ENCODE results near the gene IL12RB1.

DNA sequence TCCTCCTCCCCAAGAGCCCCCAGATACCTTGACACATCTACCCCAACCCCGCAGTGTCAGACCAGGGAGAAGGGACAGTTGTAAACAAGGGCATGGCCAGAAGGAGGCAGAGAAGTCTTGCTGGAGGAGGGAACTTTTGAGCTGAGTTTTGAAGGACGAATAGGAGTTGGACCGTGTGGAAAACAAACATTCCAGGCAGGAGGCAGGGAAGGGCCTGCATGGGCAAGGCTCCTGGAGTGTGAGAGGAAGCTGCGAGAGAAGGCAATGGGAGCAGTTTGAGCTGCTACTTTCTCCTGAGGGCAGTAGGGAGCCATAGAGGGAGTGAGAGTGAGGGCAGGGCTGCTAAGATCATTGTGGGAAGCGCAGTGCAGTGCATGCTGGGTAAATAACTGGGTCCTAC lies 23.3 kb downstream of the IL12RB1 start:
- TF ChIP-seq, protein P1, sequence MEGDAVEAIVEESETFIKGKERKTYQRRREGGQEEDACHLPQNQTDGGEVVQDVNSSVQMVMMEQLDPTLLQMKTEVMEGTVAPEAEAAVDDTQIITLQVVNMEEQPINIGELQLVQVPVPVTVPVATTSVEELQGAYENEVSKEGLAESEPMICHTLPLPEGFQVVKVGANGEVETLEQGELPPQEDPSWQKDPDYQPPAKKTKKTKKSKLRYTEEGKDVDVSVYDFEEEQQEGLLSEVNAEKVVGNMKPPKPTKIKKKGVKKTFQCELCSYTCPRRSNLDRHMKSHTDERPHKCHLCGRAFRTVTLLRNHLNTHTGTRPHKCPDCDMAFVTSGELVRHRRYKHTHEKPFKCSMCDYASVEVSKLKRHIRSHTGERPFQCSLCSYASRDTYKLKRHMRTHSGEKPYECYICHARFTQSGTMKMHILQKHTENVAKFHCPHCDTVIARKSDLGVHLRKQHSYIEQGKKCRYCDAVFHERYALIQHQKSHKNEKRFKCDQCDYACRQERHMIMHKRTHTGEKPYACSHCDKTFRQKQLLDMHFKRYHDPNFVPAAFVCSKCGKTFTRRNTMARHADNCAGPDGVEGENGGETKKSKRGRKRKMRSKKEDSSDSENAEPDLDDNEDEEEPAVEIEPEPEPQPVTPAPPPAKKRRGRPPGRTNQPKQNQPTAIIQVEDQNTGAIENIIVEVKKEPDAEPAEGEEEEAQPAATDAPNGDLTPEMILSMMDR (IDR thresholded peaks at IDR 0.05; ENCODE audit: insufficient read depth, low read length, poor library complexity, severe bottlenecking): no peak
- TF ChIP-seq EZH2phosphoT487 (conservative IDR thresholded peaks at IDR 0.05; ENCODE audit: low read length): no peak
